Left ventricle myocardium inferior (tissue), 1 donor: ENCODE measurements around the gene EFCAB8. TPM values are rescaled to one million over a fixed set of nuclear protein-coding genes. Genes with fewer than 3 reads are reported as not detected.

Source experiments
- DNase-seq: peaks from one replicate; pipeline ENCODE4 v3.0.0-alpha.2; 2020
- H3K27ac ChIP-seq: fragments of 200-600 bp; replicated peaks from 2 replicates; pipeline ENCODE4 v1.8.0; 2021
- H3K27me3 ChIP-seq: fragments of 200-600 bp; 2 replicates; pipeline ENCODE4 v1.8.0; 2021; ENCODE audit warnings: low read depth
- H3K36me3 ChIP-seq: fragments of 200-600 bp; 2 replicates; pipeline ENCODE4 v1.8.0; 2021
- H3K4me1 ChIP-seq: fragments of 200-600 bp; 2 replicates; pipeline ENCODE4 v1.8.0; 2021
- H3K4me3 ChIP-seq: fragments of 200-600 bp; 2 replicates; pipeline ENCODE4 v1.8.0; 2021; ENCODE audit warnings: mild to moderate bottlenecking, moderate library complexity
- H3K9me3 ChIP-seq: fragments of 200-600 bp; replicated peaks from 2 replicates; pipeline ENCODE4 v1.8.0; 2021
- intact Hi-C: fragments of 100-400 bp; cut with micrococcal nuclease; formaldehyde crosslinking; loops from one replicate; pipeline ENCODE4 v1.11.0; 2022
- total RNA-seq: library from RNA; stranded (reverse); fragmentation: NEBNext Ultra II Directional; extraction: Animal tissue kit (Norgen Biotek cat#: 25700); gene quantifications from one replicate; pipeline ENCODE4 v1.2.1, GENCODE V29; 2021
- TF ChIP-seq, protein P1 (sequence below): fragments of 200-600 bp; IDR thresholded peaks from 2 replicates; pipeline ENCODE4 v1.8.0; 2021; ENCODE audit warnings: antibody characterized with exemption, mild to moderate bottlenecking, borderline replicate concordance
- donor health status: DM: no; HTN: yes; CAD: no; lungs with severe emphysema.

The EFCAB8 gene
- total RNA-seq, 1 donor from 2014 or later, result not detected

- Histone ChIP-seq H3K9me3 (no peaks in the 10 kb centered on the region), H3K27me3 (no peaks in the 10 kb centered on the region), H3K4me1 (peaks cover 13% of the 10 kb centered on the region), H3K36me3 (peaks cover 69% of the 10 kb centered on the region), H3K27ac (no peak overlapping the region), H3K4me3 (no peak overlapping the region)
- intact Hi-C loops, result no loop called here
- DNase-seq, result no peak
- TF ChIP-seq, protein P1, sequence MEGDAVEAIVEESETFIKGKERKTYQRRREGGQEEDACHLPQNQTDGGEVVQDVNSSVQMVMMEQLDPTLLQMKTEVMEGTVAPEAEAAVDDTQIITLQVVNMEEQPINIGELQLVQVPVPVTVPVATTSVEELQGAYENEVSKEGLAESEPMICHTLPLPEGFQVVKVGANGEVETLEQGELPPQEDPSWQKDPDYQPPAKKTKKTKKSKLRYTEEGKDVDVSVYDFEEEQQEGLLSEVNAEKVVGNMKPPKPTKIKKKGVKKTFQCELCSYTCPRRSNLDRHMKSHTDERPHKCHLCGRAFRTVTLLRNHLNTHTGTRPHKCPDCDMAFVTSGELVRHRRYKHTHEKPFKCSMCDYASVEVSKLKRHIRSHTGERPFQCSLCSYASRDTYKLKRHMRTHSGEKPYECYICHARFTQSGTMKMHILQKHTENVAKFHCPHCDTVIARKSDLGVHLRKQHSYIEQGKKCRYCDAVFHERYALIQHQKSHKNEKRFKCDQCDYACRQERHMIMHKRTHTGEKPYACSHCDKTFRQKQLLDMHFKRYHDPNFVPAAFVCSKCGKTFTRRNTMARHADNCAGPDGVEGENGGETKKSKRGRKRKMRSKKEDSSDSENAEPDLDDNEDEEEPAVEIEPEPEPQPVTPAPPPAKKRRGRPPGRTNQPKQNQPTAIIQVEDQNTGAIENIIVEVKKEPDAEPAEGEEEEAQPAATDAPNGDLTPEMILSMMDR, result no peak
Measured at GRCh38 chr20:32847964-32848363, 10.8 kb upstream of the EFCAB8 start.

- H3K27ac ChIP-seq, result no peak overlapping the region
- no peaks in the 10 kb centered on the region for H3K9me3 ChIP-seq
- H3K4me1 ChIP-seq, result peaks cover 13% of the 10 kb centered on the region
- peaks cover 73% of the 10 kb centered on the region for H3K36me3 ChIP-seq
- no peaks in the 10 kb centered on the region for H3K27me3 ChIP-seq
- TF ChIP-seq, protein P1, result no peak
- no peak for DNase-seq
- H3K4me3 ChIP-seq, result no peak overlapping the region
- intact Hi-C loops, result no loop called here
Measured at GRCh38 chr20:32848846-32849245, 9.9 kb upstream of the EFCAB8 start.

GRCh38 chr20:32849577-32849976 lies 9.1 kb upstream of the EFCAB8 start:
- no peaks in the 10 kb centered on the region for H3K27me3 ChIP-seq
- no peaks in the 10 kb centered on the region for H3K9me3 ChIP-seq
- DNase-seq, result no peak
- no peak overlapping the region for H3K27ac ChIP-seq
- H3K4me3 ChIP-seq, result no peak overlapping the region
- H3K36me3 ChIP-seq, result peaks cover 72% of the 10 kb centered on the region
- TF ChIP-seq, protein P1, result no peak
- H3K4me1 ChIP-seq, result peaks cover 13% of the 10 kb centered on the region
- intact Hi-C loops, result no loop called here

DNA sequence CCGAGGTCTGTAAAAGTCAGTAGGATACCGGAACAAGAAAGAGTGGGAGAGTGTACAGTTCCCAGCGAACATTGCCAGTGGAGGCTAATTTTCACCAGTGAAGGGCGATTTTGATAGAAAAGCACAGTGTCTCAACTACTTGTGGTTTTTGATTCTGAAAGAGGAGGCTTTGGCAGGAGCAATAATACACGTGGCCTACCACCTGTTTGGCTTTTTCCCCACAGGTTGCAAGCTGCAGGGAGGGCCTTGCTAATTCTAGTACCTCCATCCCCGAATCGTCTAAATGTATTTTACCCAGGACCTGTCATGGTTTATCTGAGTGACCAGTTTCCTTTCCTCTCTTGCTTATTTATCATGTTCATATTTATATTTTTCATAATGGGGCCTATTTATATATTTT lies 3.3 kb upstream of the EFCAB8 start:
- DNase-seq, result no peak
- Histone ChIP-seq H3K27ac (no peak overlapping the region), H3K9me3 (no peaks in the 10 kb centered on the region), H3K36me3 (peaks cover 25% of the 10 kb centered on the region), H3K4me1 (peaks cover 13% of the 10 kb centered on the region), H3K27me3 (no peaks in the 10 kb centered on the region), H3K4me3 (no peak overlapping the region)
- TF ChIP-seq, protein P1, result no peak
- intact Hi-C loops, result no loop called here

DNA sequence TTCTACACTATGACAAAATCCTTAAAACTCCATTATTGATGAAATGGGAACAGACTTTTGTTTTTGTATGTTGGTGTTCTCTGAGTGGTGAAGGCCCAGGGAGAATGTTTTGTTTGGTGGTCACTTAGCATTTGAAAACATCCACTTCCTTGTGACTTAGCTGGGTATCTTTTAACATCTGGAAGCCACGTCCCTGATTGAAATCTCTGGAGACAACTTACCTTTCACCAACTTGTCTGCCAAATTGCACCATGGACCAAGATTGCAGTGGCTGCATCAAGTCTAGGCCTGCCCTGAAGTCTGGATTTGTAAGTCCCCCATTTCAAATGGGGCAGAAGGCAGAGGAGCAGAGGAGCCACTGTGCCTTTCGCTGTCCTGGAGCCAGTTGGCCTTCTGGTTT lies 534 bp upstream of the EFCAB8 start:
- Histone ChIP-seq H3K9me3 (no peaks in the 10 kb centered on the region), H3K36me3 (peaks cover 1% of the 10 kb centered on the region), H3K27ac (no peak overlapping the region), H3K4me1 (peaks cover 13% of the 10 kb centered on the region), H3K27me3 (no peaks in the 10 kb centered on the region), H3K4me3 (no peak overlapping the region)
- TF ChIP-seq, protein P1, result no peak
- intact Hi-C loops, result no loop called here
- no peak for DNase-seq

DNA sequence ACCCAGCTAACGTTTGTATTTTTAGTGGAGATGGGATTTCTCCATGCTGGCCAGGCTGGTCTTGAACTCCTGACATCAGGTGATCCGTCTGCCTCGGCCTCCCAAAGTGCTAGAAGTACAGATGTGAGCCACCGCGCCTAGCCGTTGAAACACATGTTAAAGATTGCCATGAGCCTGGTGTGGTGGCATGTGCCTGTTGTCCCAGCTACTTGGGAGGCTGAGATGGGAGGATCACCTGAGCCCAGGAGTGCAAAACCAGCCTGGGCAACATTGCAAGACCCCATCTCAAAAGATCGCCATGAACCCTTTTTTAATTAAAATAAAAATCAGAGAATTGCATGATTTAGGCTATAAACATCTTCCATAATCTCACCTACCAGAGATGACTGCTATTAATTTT lies 2.7 kb downstream of the EFCAB8 start:
- Histone ChIP-seq H3K4me1 (peaks cover 13% of the 10 kb centered on the region), H3K9me3 (no peaks in the 10 kb centered on the region), H3K27ac (no peak overlapping the region), H3K27me3 (no peaks in the 10 kb centered on the region), H3K4me3 (no peak overlapping the region), H3K36me3 (no peaks in the 10 kb centered on the region)
- intact Hi-C loops, result no loop called here
- TF ChIP-seq, protein P1, result no peak
- no peak for DNase-seq
